Ishikawa (cell line): ENCODE data around the gene METTL9.

Source experiments
- CEBPB ChIP-seq: IDR thresholded peaks from 2 replicates; pipeline ENCODE4 v1.6.1; 2012
- EGR1 ChIP-seq: IDR thresholded peaks from 2 replicates; pipeline ENCODE4 v1.6.1; 2012
- EP300 ChIP-seq: IDR thresholded peaks from 2 replicates; pipeline ENCODE4 v1.6.1; 2012; ENCODE audit warnings: borderline replicate concordance
- MAX ChIP-seq: IDR thresholded peaks from 2 replicates; pipeline ENCODE4 v1.6.1; 2012
- RAD21 ChIP-seq: IDR thresholded peaks from 2 replicates; pipeline ENCODE4 v1.6.1; 2012; ENCODE audit warnings: low read depth
- TAF1 ChIP-seq: IDR thresholded peaks from 2 replicates; pipeline ENCODE4 v1.6.1; 2012; ENCODE audit warnings: low read depth, mild to moderate bottlenecking
- TCF12 ChIP-seq: IDR thresholded peaks from 2 replicates; pipeline ENCODE4 v1.6.1; 2012; ENCODE audit warnings: low read depth
- TEAD4 ChIP-seq: IDR thresholded peaks from 2 replicates; pipeline ENCODE4 v1.6.1; 2012
- YY1 ChIP-seq: IDR thresholded peaks from 2 replicates; pipeline ENCODE4 v1.6.1; 2012; ENCODE audit warnings: low read depth
- ZBTB7A ChIP-seq: IDR thresholded peaks from 2 replicates; pipeline ENCODE4 v1.6.1; 2012; ENCODE audit warnings: low read depth
- TF ChIP-seq, protein P1 (sequence below): IDR thresholded peaks from 2 replicates; pipeline ENCODE4 v1.6.1; 2012; ENCODE audit warnings: low read depth, mild to moderate bottlenecking

GRCh38 chr16:21647562-21648164 is 48.3 kb downstream of the METTL9 start:
- no peak for TF ChIP-seq EP300
- no peak for TF ChIP-seq RAD21
- no peak for TF ChIP-seq MAX
- TF ChIP-seq YY1 = no peak
- no peak for TF ChIP-seq TCF12
- TF ChIP-seq CEBPB = no peak
- TF ChIP-seq, protein P1, sequence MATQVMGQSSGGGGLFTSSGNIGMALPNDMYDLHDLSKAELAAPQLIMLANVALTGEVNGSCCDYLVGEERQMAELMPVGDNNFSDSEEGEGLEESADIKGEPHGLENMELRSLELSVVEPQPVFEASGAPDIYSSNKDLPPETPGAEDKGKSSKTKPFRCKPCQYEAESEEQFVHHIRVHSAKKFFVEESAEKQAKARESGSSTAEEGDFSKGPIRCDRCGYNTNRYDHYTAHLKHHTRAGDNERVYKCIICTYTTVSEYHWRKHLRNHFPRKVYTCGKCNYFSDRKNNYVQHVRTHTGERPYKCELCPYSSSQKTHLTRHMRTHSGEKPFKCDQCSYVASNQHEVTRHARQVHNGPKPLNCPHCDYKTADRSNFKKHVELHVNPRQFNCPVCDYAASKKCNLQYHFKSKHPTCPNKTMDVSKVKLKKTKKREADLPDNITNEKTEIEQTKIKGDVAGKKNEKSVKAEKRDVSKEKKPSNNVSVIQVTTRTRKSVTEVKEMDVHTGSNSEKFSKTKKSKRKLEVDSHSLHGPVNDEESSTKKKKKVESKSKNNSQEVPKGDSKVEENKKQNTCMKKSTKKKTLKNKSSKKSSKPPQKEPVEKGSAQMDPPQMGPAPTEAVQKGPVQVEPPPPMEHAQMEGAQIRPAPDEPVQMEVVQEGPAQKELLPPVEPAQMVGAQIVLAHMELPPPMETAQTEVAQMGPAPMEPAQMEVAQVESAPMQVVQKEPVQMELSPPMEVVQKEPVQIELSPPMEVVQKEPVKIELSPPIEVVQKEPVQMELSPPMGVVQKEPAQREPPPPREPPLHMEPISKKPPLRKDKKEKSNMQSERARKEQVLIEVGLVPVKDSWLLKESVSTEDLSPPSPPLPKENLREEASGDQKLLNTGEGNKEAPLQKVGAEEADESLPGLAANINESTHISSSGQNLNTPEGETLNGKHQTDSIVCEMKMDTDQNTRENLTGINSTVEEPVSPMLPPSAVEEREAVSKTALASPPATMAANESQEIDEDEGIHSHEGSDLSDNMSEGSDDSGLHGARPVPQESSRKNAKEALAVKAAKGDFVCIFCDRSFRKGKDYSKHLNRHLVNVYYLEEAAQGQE = no peak
- TF ChIP-seq TEAD4 = no peak
- TF ChIP-seq TAF1 = no peak
- TF ChIP-seq ZBTB7A = no peak
- no peak for TF ChIP-seq EGR1
